ENCODE results near the gene ACADL.

ACADL gene

GRCh38 chr2:210224941-210225672, at the start of gene ACADL:
ACADL (minus strand) TSS chr2:210225447; CDS start chr2:210225263, 184 bp downstream.
- no peak for DNase-seq (ENCODE audit: low read depth)

- DNase-seq (ENCODE audit: low read depth) = no peak
Measured at GRCh38 chr2:210271300-210271699, 46.1 kb upstream of the ACADL start.

GRCh38 chr2:210269148-210269547, 43.9 kb upstream of the ACADL start:
- DNase-seq (ENCODE audit: low read depth) = no peak

GRCh38 chr2:210268281-210268680, 43.0 kb upstream of the ACADL start:
- DNase-seq (ENCODE audit: low read depth) = no peak

GRCh38 chr2:210267698-210268097, 42.5 kb upstream of the ACADL start:
- no peak for DNase-seq (ENCODE audit: low read depth)

GRCh38 chr2:210264282-210264681, 39.0 kb upstream of the ACADL start:
- DNase-seq (ENCODE audit: low read depth) = no peak

GRCh38 chr2:210263841-210264240, 38.6 kb upstream of the ACADL start:
- DNase-seq (ENCODE audit: low read depth) = no peak

- no peak for DNase-seq (ENCODE audit: low read depth)
Measured at GRCh38 chr2:210262036-210262435, 36.8 kb upstream of the ACADL start.

- no peak for DNase-seq (ENCODE audit: low read depth)
Measured at GRCh38 chr2:210259687-210260086, 34.4 kb upstream of the ACADL start.

- no peak for DNase-seq (ENCODE audit: low read depth)
Measured at GRCh38 chr2:210252699-210253606, 27.7 kb upstream of the ACADL start.

DNA sequence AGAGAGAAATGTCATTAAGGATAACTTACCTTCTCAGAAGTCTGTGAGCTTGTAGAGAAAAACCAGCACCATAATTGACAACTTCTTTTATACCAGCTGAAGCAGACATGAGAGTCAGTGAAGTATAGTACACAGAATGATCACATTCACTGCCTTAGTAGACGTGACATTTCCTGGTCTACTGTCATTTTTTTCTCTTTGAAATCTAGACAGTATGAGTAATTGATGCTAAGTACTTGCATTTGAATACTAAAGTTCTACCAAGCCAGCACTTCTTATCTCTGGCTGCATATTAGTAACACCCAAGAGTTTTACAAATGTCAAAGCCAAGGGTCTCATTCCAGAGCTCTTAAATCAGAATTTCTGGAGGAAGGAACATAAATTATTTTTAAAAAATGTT, 25.4 kb upstream of the ACADL start:
- DNase-seq (ENCODE audit: low read depth) = no peak

- no peak for DNase-seq (ENCODE audit: low read depth)
Measured at GRCh38 chr2:210233487-210233886, 8.2 kb upstream of the ACADL start.

GRCh38 chr2:210230984-210231383, 5.7 kb upstream of the ACADL start:
- no peak for DNase-seq (ENCODE audit: low read depth)

- no peak for DNase-seq (ENCODE audit: low read depth)
Measured at GRCh38 chr2:210230518-210230917, 5.3 kb upstream of the ACADL start.

GRCh38 chr2:210228586-210228985, 3.3 kb upstream of the ACADL start:
- DNase-seq (ENCODE audit: low read depth) = no peak

GRCh38 chr2:210227290-210228088, 2.2 kb upstream of the ACADL start:
- DNase-seq (ENCODE audit: low read depth) = no peak

DNA sequence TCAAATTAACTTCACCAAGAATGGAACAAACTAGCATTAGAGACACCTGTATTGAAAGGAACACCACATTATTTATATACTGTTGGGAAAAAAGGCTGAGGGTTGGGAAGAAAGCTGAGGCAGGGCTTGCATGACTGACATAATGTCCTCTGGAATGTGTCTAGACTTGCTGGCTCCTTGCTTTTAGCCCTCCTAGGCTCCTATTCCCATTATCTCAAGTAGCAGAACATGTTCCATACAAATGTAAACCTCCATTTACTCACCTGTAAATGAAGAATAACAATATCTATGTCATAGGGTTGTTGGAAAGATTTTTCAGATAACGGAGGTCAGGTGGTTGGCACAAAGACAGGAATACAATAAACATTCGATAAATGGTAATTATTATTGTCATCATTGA, 976 bp upstream of the ACADL start:
- DNase-seq (ENCODE audit: low read depth) = no peak

- no peak for DNase-seq (ENCODE audit: low read depth)
Measured at GRCh38 chr2:210224591-210224940, 681 bp downstream of the ACADL start.

DNA sequence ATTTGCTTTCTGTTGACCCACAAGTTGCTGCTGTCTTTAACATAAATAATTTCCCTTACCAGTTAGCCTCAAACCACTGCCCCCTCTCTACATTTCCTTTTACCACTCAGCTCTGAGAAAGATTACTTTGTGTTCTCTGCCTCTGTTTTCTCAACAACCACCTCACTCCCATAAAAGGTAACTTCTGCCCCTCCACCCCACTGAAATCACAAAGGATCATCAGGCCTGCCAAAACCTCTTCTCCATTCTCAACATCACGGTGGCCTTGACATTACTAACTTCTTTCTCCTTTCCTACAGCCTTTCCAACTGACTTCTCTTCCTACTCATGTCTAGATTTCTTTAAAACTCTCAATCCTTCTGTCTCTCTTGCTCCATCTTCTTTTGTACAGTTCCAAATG, 10.1 kb downstream of the ACADL start:
- no peak for DNase-seq (ENCODE audit: low read depth)

GRCh38 chr2:210210185-210210584, 15.1 kb downstream of the ACADL start:
- no peak for DNase-seq (ENCODE audit: low read depth)

DNA sequence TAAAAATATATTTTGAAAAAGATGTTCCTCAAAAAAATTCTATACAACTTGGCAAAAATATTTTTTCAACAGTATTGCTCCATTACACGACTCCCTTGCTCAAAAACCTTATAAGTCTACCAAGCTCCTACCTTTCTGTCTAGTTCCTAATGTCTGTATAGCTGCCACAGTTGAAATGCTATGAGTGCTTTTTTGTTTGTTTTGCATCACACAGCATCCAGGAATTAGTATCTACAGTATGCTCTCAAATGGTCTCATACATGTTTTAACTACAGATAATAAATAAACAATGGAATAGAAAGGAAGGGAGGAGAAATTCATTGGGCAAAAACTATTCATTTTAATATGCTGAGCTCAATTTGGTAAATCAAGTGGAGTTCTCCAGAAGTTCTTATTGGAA, 17.3 kb downstream of the ACADL start:
- DNase-seq (ENCODE audit: low read depth) = no peak

DNA sequence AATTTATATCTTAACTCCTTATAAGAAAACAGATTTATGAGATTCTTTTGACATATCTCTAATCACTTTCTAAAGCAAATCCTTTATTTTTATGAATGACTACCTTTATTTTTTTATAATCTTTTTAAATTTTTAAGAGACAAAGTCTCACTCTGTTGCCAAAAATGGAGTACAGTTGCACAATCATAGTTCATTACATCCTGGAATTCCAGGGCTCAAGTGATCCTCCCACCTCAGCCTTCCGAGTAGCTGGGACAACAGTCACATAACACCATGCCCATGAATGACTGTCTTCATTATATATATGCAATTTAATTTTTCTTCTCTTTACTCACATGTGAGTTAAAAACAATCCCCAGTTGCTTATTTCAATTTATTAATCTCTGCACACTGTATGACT, 21.7 kb downstream of the ACADL start:
- no peak for DNase-seq (ENCODE audit: low read depth)

GRCh38 chr2:210203147-210203546, 22.1 kb downstream of the ACADL start:
- no peak for DNase-seq (ENCODE audit: low read depth)
